Activated CD4-positive, alpha-beta T cell treated with anti-CD3 and anti-CD28 coated beads for 36 hours (primary cell): Measurements from ENCODE around the gene SDHAF2. TPM values are rescaled to one million over a fixed set of nuclear protein-coding genes. Genes with fewer than 3 reads are reported as not detected.

ENCODE experiments used
- ATAC-seq: fragments of 200-7000 bp; cut with Tn5 transposase; one replicate; pipeline ENCODE4 v1.10.0; 2021; ENCODE audit warnings: mild to moderate bottlenecking, moderate library complexity
- CTCF ChIA-PET: fragments of 350-600 bp; sonication (Branson Sonifier 250); formaldehyde crosslinking; loops from one replicate; lab custom pipeline; 2021; ENCODE audit warnings: antibody characterized with exemption; lab: Charles Lee
- POLR2A ChIA-PET: fragments of 350-600 bp; sonication (Branson Sonifier 250); formaldehyde crosslinking; loops from one replicate; lab custom pipeline; 2021; ENCODE audit warnings: antibody characterized with exemption, inconsistent platforms; lab: Charles Lee
- DNase-seq: peaks from one replicate; pipeline ENCODE4 v3.0.0-alpha.2; 2020
- H3K27ac Mint-ChIP-seq: one replicate; pipeline ENCODE4 v1.8.0; 2021; ENCODE audit warnings: mixed read lengths
- H3K27me3 Mint-ChIP-seq: one replicate; pipeline ENCODE4 v1.8.0; 2021; ENCODE audit warnings: mixed read lengths
- H3K36me3 Mint-ChIP-seq: one replicate; pipeline ENCODE4 v1.8.0; 2021; ENCODE audit warnings: low read depth, mixed read lengths
- H3K4me1 Mint-ChIP-seq: one replicate; pipeline ENCODE4 v1.8.0; 2021; ENCODE audit warnings: mixed read lengths
- H3K4me3 Mint-ChIP-seq: one replicate; pipeline ENCODE4 v1.8.0; 2021; ENCODE audit warnings: mild to moderate bottlenecking, moderate library complexity, mixed read lengths
- H3K9me3 Mint-ChIP-seq: one replicate; pipeline ENCODE4 v1.8.0; 2021; ENCODE audit warnings: low read depth, mixed read lengths
- intact Hi-C, 2 experiments: fragments of 100-400 bp; cut with DNase I in 1 of 2; cut with micrococcal nuclease in 1 of 2; formaldehyde crosslinking; loops; one replicate each; pipeline versions ENCODE4 v1.14.2 to v1.15.1; 2022 to 2024; cut with DNase I, micrococcal nuclease
- total RNA-seq, 2 experiments: library from RNA; stranded (reverse); gene quantifications; one replicate each; pipeline ENCODE4 v1.2.3, GENCODE V29; 2021

SDHAF2 gene
- total RNA-seq, 2 experiments from 2014 or later: 23.6 to 33.6 TPM

- H3K9me3 Mint-ChIP-seq: no peaks in the 10 kb centered on the region
- peaks cover 3% of the 10 kb centered on the region for H3K4me1 Mint-ChIP-seq
- peaks cover 56% of the 10 kb centered on the region for H3K36me3 Mint-ChIP-seq
- no peak overlapping the region for H3K4me3 Mint-ChIP-seq
- no peak for DNase-seq
- ChIA-PET POLR2A (no interaction called here), CTCF (interaction anchor here (0.8 to 1.6 kb wide), 2 partner anchors 11 to 31 kb away, joined by 6 read pairs; partner anchors contain the start of gene TMEM216)
- intact Hi-C loops: no loop called here
- no peaks in the 10 kb centered on the region for H3K27me3 Mint-ChIP-seq
- no peak for ATAC-seq
- no peak overlapping the region for H3K27ac Mint-ChIP-seq
Observed at GRCh38 chr11:61404103-61404502, 25.8 kb upstream of the SDHAF2 start.

DNA sequence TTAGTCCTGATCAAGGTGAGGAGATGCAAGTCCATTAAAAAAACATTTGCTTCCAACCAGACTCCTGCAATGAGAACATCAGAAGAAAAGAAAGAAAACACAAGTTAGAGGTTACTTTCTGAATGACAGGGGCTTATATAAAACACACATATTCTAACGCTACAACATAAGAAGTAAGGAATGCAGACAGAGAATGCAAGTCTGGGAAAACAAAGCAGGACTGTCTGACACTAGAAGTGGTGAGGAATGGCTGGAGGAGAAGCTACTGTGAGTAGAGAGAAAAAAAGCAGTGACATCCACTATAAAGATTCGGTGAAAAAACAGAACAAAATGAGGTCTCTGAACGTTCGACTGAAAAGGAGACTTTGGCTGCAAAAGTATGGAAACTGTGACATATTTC, 25.3 kb upstream of the SDHAF2 start:
- Mint-ChIP-seq H3K4me1 (peaks cover 3% of the 10 kb centered on the region), H3K27me3 (no peaks in the 10 kb centered on the region), H3K36me3 (peaks cover 56% of the 10 kb centered on the region), H3K9me3 (no peaks in the 10 kb centered on the region), H3K27ac (peak overlapping the region; percentile 49), H3K4me3 (no peak overlapping the region)
- intact Hi-C loops: no loop called here
- ChIA-PET POLR2A (no interaction called here), CTCF (no interaction called here)
- no peak for DNase-seq
- no peak for ATAC-seq

GRCh38 chr11:61406067-61406466, 23.9 kb upstream of the SDHAF2 start:
- Mint-ChIP-seq H3K27me3 (no peaks in the 10 kb centered on the region), H3K36me3 (peaks cover 69% of the 10 kb centered on the region), H3K4me1 (peaks cover 3% of the 10 kb centered on the region), H3K27ac (no peak overlapping the region), H3K9me3 (no peaks in the 10 kb centered on the region), H3K4me3 (no peak overlapping the region)
- DNase-seq (no peak), ATAC-seq (no peak)
- POLR2A ChIA-PET: no interaction called here
- intact Hi-C loops: no loop called here
- CTCF ChIA-PET: no interaction called here

DNA sequence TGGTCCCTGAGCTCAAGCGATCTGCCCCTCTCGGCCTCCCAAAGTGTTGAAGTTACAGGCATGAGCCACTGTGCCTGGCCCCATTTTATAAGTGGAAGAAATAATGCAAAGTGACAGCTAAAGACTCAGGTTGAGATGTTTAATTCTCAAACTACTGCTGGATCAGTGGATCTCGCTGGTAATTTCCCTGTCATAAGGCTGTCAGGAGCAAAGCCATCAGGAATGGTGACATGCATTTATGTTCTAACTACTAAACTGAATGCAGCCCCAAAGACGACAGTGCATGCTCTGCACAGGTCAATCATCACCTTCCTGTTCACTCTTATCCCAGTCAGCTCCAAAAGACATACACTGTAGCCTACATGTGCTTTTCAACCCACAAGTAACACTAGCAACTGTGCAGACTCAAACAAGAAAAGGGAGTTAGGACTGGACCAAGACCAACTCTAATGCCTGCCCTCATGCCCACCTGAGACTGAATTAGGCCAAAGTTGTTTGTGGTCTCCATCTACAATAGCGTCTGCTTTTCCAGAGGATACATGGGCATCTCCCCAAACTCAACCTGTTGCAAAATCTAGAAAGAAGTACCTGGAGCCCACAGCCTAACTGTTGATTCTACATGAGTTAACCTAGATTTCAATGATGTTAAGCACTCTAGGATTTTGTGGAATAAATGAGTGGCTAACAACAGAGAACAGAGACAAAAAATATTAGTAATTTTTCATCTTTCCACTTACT, 22.8 kb upstream of the SDHAF2 start:
- peak overlapping the region; percentile 24 for H3K27ac Mint-ChIP-seq

GRCh38 chr11:61411589-61411988, 18.3 kb upstream of the SDHAF2 start:
- Mint-ChIP-seq H3K4me1 (peaks cover 2% of the 10 kb centered on the region), H3K4me3 (no peak overlapping the region), H3K27ac (no peak overlapping the region), H3K36me3 (peaks cover 78% of the 10 kb centered on the region), H3K9me3 (no peaks in the 10 kb centered on the region), H3K27me3 (no peaks in the 10 kb centered on the region)
- intact Hi-C loops: no loop called here
- ATAC-seq (no peak), DNase-seq (no peak)
- POLR2A ChIA-PET: no interaction called here
- CTCF ChIA-PET: interaction anchor here (0.7 kb wide), 1 partner anchor 76 kb away, joined by 3 read pairs; no protein-coding TSS in a partner anchor

More for the DNA sequence above, 22.8 kb upstream of the SDHAF2 start:
- Mint-ChIP-seq H3K4me3 (no peak overlapping the region), H3K27me3 (no peaks in the 10 kb centered on the region), H3K4me1 (peaks cover 3% of the 10 kb centered on the region), H3K9me3 (no peaks in the 10 kb centered on the region), H3K36me3 (peaks cover 74% of the 10 kb centered on the region)
- DNase-seq: no peak
- ChIA-PET POLR2A (interaction anchor here (0.7 kb wide), 1 partner anchor 80 kb away, joined by 5 read pairs; no protein-coding TSS in a partner anchor), CTCF (interaction anchor here (0.8 to 1.7 kb wide), 2 partner anchors 9 to 14 kb away, joined by 3 to 5 read pairs; partner anchors contain the start of gene TMEM216)
- intact Hi-C loops: no loop called here
- ATAC-seq: no peak

DNA sequence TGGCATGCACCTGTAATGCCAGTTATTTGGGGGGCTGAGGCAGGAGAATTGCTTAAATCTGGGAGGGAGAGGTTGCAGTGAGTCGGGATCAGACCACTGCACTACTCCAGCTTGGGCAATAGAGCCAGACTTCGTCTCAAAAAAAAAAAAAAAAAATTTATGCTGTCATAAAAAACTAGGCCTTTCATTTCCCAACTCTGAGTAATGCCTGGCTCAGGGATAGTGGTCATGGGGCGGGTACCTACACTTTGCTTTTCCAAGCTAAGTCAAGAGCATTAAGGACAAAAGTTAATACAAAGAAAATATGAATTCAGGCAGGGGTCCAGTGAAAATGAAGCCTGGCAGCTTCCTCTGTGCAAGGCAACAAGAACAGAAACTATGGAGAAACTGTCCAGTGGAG, 16.4 kb upstream of the SDHAF2 start:
- peak overlapping the region; percentile 67 for H3K27ac Mint-ChIP-seq
- peaks cover 12% of the 10 kb centered on the region for H3K4me1 Mint-ChIP-seq
- CTCF ChIA-PET: interaction anchor here (0.7 to 1.2 kb wide), 5 partner anchors 9 to 104 kb away, joined by 3 to 4 read pairs (median 3); no protein-coding TSS in a partner anchor
- ATAC-seq: no peak
- intact Hi-C loops: no loop called here
- POLR2A ChIA-PET: no interaction called here
- DNase-seq: no peak
- no peak overlapping the region for H3K4me3 Mint-ChIP-seq
- no peaks in the 10 kb centered on the region for H3K27me3 Mint-ChIP-seq
- H3K9me3 Mint-ChIP-seq: no peaks in the 10 kb centered on the region
- peaks cover 72% of the 10 kb centered on the region for H3K36me3 Mint-ChIP-seq

GRCh38 chr11:61414547-61414946, 15.4 kb upstream of the SDHAF2 start:
- no peak for ATAC-seq
- H3K4me1 Mint-ChIP-seq: peaks cover 22% of the 10 kb centered on the region
- POLR2A ChIA-PET: no interaction called here
- peak overlapping the region; percentile 69 for H3K27ac Mint-ChIP-seq
- intact Hi-C loops: no loop called here
- DNase-seq: no peak
- no peak overlapping the region for H3K4me3 Mint-ChIP-seq
- CTCF ChIA-PET: interaction anchor here (1.2 kb wide), 1 partner anchor 21 kb away, joined by 4 read pairs; no protein-coding TSS in a partner anchor
- H3K9me3 Mint-ChIP-seq: no peaks in the 10 kb centered on the region
- H3K36me3 Mint-ChIP-seq: peaks cover 75% of the 10 kb centered on the region
- H3K27me3 Mint-ChIP-seq: no peaks in the 10 kb centered on the region

DNA sequence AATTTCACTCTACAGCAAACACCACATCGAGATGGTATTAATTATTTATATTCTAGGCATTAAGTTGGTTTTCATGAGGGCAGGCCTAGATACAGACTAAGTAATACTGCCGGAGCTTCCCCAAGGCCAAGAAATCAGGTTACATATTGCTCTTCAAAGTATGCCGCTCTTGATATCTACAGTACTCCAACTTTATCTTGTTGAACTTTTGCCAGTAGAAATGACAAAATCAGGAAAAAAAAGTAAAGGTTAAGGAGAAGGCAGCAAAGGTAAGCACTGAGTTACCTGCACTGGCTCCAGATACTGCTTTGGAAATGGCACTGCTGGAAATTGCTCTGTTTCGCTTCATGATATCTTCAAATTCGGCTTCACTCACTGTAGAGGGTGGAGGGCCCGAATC, 14.5 kb upstream of the SDHAF2 start:
- peaks cover 26% of the 10 kb centered on the region for H3K4me1 Mint-ChIP-seq
- H3K27ac Mint-ChIP-seq: no peak overlapping the region
- CTCF ChIA-PET: no interaction called here
- peaks cover 77% of the 10 kb centered on the region for H3K36me3 Mint-ChIP-seq
- POLR2A ChIA-PET: no interaction called here
- intact Hi-C loops: no loop called here
- ATAC-seq (no peak), DNase-seq (no peak)
- H3K4me3 Mint-ChIP-seq: no peak overlapping the region
- H3K9me3 Mint-ChIP-seq: no peaks in the 10 kb centered on the region
- H3K27me3 Mint-ChIP-seq: no peaks in the 10 kb centered on the region

DNA sequence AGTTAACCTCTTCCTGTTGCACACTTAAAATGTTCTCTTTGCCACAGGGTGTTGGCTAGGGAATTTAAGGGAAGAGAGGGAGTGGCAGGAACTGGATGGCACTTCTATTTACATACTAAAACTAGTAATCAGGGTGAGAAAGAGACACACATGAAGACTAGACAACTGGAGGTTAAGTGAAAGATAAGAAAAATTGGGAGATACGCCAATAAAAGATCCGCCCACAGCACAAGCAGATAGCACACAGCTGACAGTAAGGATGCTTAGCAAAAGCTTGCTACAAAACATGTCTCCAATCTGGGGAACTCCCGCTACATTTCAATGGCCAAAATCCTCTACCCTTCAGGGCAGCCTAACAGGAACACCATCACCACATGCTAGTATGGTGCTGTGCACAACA, 13.0 kb upstream of the SDHAF2 start:
- CTCF ChIA-PET: interaction anchor here (1.2 kb wide), 1 partner anchor 12 kb away, joined by 4 read pairs; no protein-coding TSS in a partner anchor
- no peak for ATAC-seq
- POLR2A ChIA-PET: no interaction called here
- Mint-ChIP-seq H3K27ac (no peak overlapping the region), H3K4me1 (peaks cover 26% of the 10 kb centered on the region), H3K4me3 (no peak overlapping the region), H3K27me3 (no peaks in the 10 kb centered on the region), H3K36me3 (peaks cover 72% of the 10 kb centered on the region), H3K9me3 (no peaks in the 10 kb centered on the region)
- intact Hi-C loops: no loop called here
- no peak for DNase-seq

- H3K27ac Mint-ChIP-seq: peak overlapping the region; percentile 20
- POLR2A ChIA-PET: no interaction called here
- CTCF ChIA-PET: interaction anchor here (1.2 to 1.4 kb wide), 4 partner anchors 11 to 81 kb away, joined by 3 to 8 read pairs (median 4); no protein-coding TSS in a partner anchor
- DNase-seq (no peak), ATAC-seq (no peak)
- H3K4me1 Mint-ChIP-seq: peaks cover 30% of the 10 kb centered on the region
- H3K27me3 Mint-ChIP-seq: no peaks in the 10 kb centered on the region
- H3K36me3 Mint-ChIP-seq: peaks cover 77% of the 10 kb centered on the region
- no peak overlapping the region for H3K4me3 Mint-ChIP-seq
- intact Hi-C loops: no loop called here
- H3K9me3 Mint-ChIP-seq: no peaks in the 10 kb centered on the region
Observed at GRCh38 chr11:61417670-61418069, 12.3 kb upstream of the SDHAF2 start.

DNA sequence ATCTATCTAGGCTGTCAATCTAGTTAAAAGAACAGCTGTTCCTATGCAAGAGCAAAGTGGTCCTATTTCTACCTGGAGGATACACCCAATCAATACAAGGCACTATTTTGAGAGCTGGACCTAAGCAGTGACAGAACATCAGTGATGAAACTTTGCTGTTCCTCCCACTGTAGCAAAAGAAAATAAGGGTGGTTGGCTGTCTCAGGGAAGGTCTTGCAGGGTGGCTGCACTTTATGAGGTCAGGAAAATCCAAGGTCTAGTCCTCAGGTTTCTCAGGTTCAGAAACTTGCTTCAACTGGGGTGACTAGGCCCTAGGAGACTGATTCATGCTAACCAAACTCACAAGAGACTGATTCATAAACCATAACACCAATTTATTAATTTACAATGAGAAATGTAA, 11.8 kb upstream of the SDHAF2 start:
- H3K27me3 Mint-ChIP-seq: no peaks in the 10 kb centered on the region
- POLR2A ChIA-PET: no interaction called here

More for the DNA sequence above, 11.8 kb upstream of the SDHAF2 start:
- peaks cover 76% of the 10 kb centered on the region for H3K36me3 Mint-ChIP-seq
- DNase-seq: no peak
- CTCF ChIA-PET: interaction anchor here (1.2 to 1.4 kb wide), 4 partner anchors 11 to 82 kb away, joined by 3 to 8 read pairs (median 4); no protein-coding TSS in a partner anchor
- H3K4me3 Mint-ChIP-seq: no peak overlapping the region
- intact Hi-C loops: no loop called here
- H3K9me3 Mint-ChIP-seq: no peaks in the 10 kb centered on the region
- H3K27ac Mint-ChIP-seq: peak overlapping the region; percentile 20
- H3K4me1 Mint-ChIP-seq: peaks cover 31% of the 10 kb centered on the region
- no peak for ATAC-seq
